K562 (cell line): Measurements from ENCODE around the gene NAGS. TPM values are rescaled to one million over a fixed set of nuclear protein-coding genes. Genes with fewer than 3 reads are reported as not detected.
A peak's percentile ranks its signal among the peaks of the same experiment; 100 is the strongest.
"Not testable (repeated sequence)": the region's sequence is repeated elsewhere in the genome, so short reads cannot be mapped to it uniquely, and the experiment has no call there.

Experiments
- ATAC-seq: fragments of 200-7000 bp; cut with Tn5 transposase; 3 replicates; pipeline ENCODE4 v1.9.1; 2020; ENCODE audit warnings: moderate library complexity
- BruUV-seq: library from RNA; stranded (reverse); fragments of 400-500 nt; replicated peaks from 2 replicates; lab custom pipeline; 2021; lab: Mats Ljungman, UMichigan
- CTCF ChIA-PET: fragments of 300-600 bp; formaldehyde crosslinking; extraction: SDS; loops from one replicate; lab custom pipeline; 2021; ENCODE audit warnings: low intra/inter-chr PET ratio; lab: Yijun Ruan, JAX
- POLR2A ChIA-PET: fragments of 300-600, 350-650 bp; sonication (Branson Sonifier 250); formaldehyde crosslinking; extraction: SDS; loops from one replicate; lab custom pipeline; 2021; ENCODE audit warnings: antibody characterized with exemption, inconsistent platforms; lab: Yijun Ruan, JAX
- DNase-seq, 4 experiments: peaks; one replicate each; pipeline versions ENCODE4 v3.0.0 to v3.0.0-alpha.2; 2011 to 2018; ENCODE audit warnings: low spot score in 3 of 4, mixed read lengths in 3 of 4; ENCODE audit errors: extremely low read depth in 1 of 4
- FAIRE-seq: peaks from 2 replicates; lab custom pipeline; 2011; peaks lifted over from hg19 to GRCh38; lab: Jason Lieb, UNC
- H2AFZ ChIP-seq: 2 replicates; pipeline ENCODE4 v1.6.0; 2011; ENCODE audit warnings: low read depth, low read length, control low read depth, inconsistent platforms
- H3K27ac ChIP-seq: fragments of 200-600 bp; 3 replicates; pipeline ENCODE4 v1.8.0; 2011; ENCODE audit warnings: low read depth, mild to moderate bottlenecking, control low read depth, inconsistent platforms, low read length, moderate library complexity, mixed read lengths; ENCODE audit errors: extremely low read depth
- H3K27me3 ChIP-seq, 2 experiments: fragments of 300-600 bp in 1 of 2; 2 replicates in 1 of 2; 3 replicates in 1 of 2; pipeline versions ENCODE4 v1.6.0 to v1.8.0; 2011; ENCODE audit warnings: inconsistent platforms in 2 of 2, low read length in 2 of 2, mild to moderate bottlenecking in 1 of 2, mixed read lengths in 1 of 2, moderate library complexity in 1 of 2; ENCODE audit not compliant: control insufficient read depth in 2 of 2, insufficient read depth in 2 of 2
- H3K36me3 ChIP-seq: fragments of 300-600 bp; 3 replicates; pipeline ENCODE4 v1.8.0; 2011; ENCODE audit warnings: mild to moderate bottlenecking, low read length, inconsistent platforms; ENCODE audit not compliant: control insufficient read depth, insufficient read depth
- H3K4me1 ChIP-seq, 2 experiments: fragments of 200-600 bp in 1 of 2; replicated peaks in 1 of 2; 2 replicates in 1 of 2; 3 replicates in 1 of 2; pipeline versions ENCODE4 v1.5.1 to v1.8.0; 2011; ENCODE audit warnings: inconsistent platforms in 2 of 2, low read length in 2 of 2, mild to moderate bottlenecking in 1 of 2, mixed read lengths in 1 of 2, moderate library complexity in 1 of 2; ENCODE audit not compliant: control insufficient read depth in 2 of 2, insufficient read depth in 2 of 2
- H3K4me2 ChIP-seq: 2 replicates; pipeline ENCODE4 v1.6.1; 2011; ENCODE audit warnings: low read length, control low read depth, inconsistent platforms, mixed read lengths; ENCODE audit not compliant: insufficient read depth
- H3K4me3 ChIP-seq: fragments of 200-600 bp; sonication (generic), shearing (Covaris generic); 2 replicates; pipeline ENCODE4 v1.5.1; 2016; ENCODE audit warnings: control low read depth, inconsistent platforms
- H3K79me2 ChIP-seq: fragments of 200-600 bp; 3 replicates; pipeline ENCODE4 v1.8.0; 2011; ENCODE audit warnings: low read length, inconsistent platforms; ENCODE audit not compliant: control insufficient read depth, insufficient read depth
- H3K9ac ChIP-seq, 2 experiments: 2 replicates each; pipeline versions ENCODE4 v1.6.0 to v1.6.1; 2011; ENCODE audit warnings: low read depth in 2 of 2, low read length in 2 of 2, control low read depth in 1 of 2, inconsistent platforms in 1 of 2, mild to moderate bottlenecking in 1 of 2, mixed read lengths in 1 of 2; ENCODE audit not compliant: insufficient read depth in 1 of 2
- H3K9me1 ChIP-seq: one replicate; pipeline ENCODE4 v1.6.0; 2011; ENCODE audit warnings: inconsistent platforms, mild to moderate bottlenecking, low read length, moderate library complexity; ENCODE audit not compliant: control insufficient read depth, insufficient read depth
- H3K9me3 ChIP-seq: replicated peaks from 2 replicates; pipeline ENCODE4 v1.5.1; 2011; ENCODE audit warnings: low read depth, low read length, inconsistent platforms; ENCODE audit not compliant: control insufficient read depth, insufficient read depth
- H4K20me1 ChIP-seq: replicated peaks from 2 replicates; pipeline ENCODE4 v1.6.1; 2011; ENCODE audit warnings: low read length, inconsistent platforms, mixed read lengths; ENCODE audit not compliant: control insufficient read depth, insufficient read depth
- ARID1B ChIP-seq: fragments of 450-650 bp; IDR thresholded peaks from 2 replicates; pipeline ENCODE4 v1.6.1; 2016; ENCODE audit warnings: antibody characterized with exemption, mild to moderate bottlenecking, inconsistent platforms
- BRD9 ChIP-seq: fragments of 450-650 bp; IDR thresholded peaks from 2 replicates; pipeline ENCODE4 v1.6.1; 2018; ENCODE audit warnings: low read depth; ENCODE audit not compliant: partially characterized antibody
- CHCHD3 ChIP-seq: fragments of 250-450 bp; sonication (Bioruptor Pico); IDR thresholded peaks from 2 replicates; pipeline ENCODE4 v2.1.2; 2022; ENCODE audit warnings: mild to moderate bottlenecking
- DACH1 ChIP-seq: fragments of 450-650 bp; IDR thresholded peaks from 2 replicates; pipeline ENCODE4 v1.6.1; 2018; ENCODE audit not compliant: partially characterized antibody
- FIP1L1 ChIP-seq: fragments of 200-400 bp; formaldehyde crosslinking; IDR thresholded peaks from 2 replicates; pipeline ENCODE4 v1.6.1; 2018; ENCODE audit warnings: mild to moderate bottlenecking, low read depth, low read length; ENCODE audit not compliant: poor library complexity, severe bottlenecking
- FOSL1 ChIP-seq: fragments of 200-800 bp; sonication (Bioruptor generic); conservative IDR thresholded peaks from 2 replicates; pipeline ENCODE4 v1.6.1; 2016; ENCODE audit warnings: missing genetic modification characterization, missing compliant biosample characterization
- KDM1A ChIP-seq, 2 experiments: fragments of 450-650 bp; IDR thresholded peaks; 2 replicates each; pipeline ENCODE4 v1.6.1; 2016; ENCODE audit warnings: mild to moderate bottlenecking in 2 of 2
- NFIC ChIP-seq: fragments of 450-650 bp; IDR thresholded peaks from 2 replicates; pipeline ENCODE4 v1.6.1; 2017; ENCODE audit warnings: mild to moderate bottlenecking, inconsistent platforms
- RCOR1 ChIP-seq, 2 experiments: IDR thresholded peaks; 2 replicates each; pipeline ENCODE4 v1.6.1; 2012; ENCODE audit warnings: low read depth in 2 of 2, low read length in 2 of 2, borderline replicate concordance in 1 of 2, improper control_type of control experiment in 1 of 2
- SMARCA4 ChIP-seq: fragments of 450-650 bp; IDR thresholded peaks from 2 replicates; pipeline ENCODE4 v1.6.1; 2016
- SMARCA5 ChIP-seq: fragments of 450-650 bp; IDR thresholded peaks from 2 replicates; pipeline ENCODE4 v1.6.1; 2016
- TEAD4 ChIP-seq, 2 experiments: sonication (generic) in 1 of 2; formaldehyde crosslinking in 1 of 2; IDR thresholded peaks; 2 replicates each; pipeline versions ENCODE4 v1.6.1 to v1.8.0; 2012 to 2022; ENCODE audit warnings: borderline replicate concordance in 1 of 2, inconsistent platforms in 1 of 2, low read length in 1 of 2, mild to moderate bottlenecking in 1 of 2, missing genetic modification reagents in 1 of 2
- TFAP4 ChIP-seq: sonication (generic); formaldehyde crosslinking; IDR thresholded peaks from 2 replicates; pipeline ENCODE4 v1.8.0; 2022; ENCODE audit warnings: missing genetic modification reagents, mild to moderate bottlenecking, moderate library complexity, borderline replicate concordance
- ZKSCAN8 ChIP-seq: fragments of 200-800 bp; sonication (Bioruptor generic); IDR thresholded peaks from 2 replicates; pipeline ENCODE4 v1.6.1; 2016; ENCODE audit warnings: missing genetic modification characterization, missing compliant biosample characterization
- ZNF274 ChIP-seq: IDR thresholded peaks from 2 replicates; pipeline ENCODE4 v1.6.1; 2011; ENCODE audit warnings: low read depth, mild to moderate bottlenecking, low read length, moderate library complexity, borderline replicate concordance
- ZNF408 ChIP-seq: fragments of 250-450 bp; sonication (Bioruptor Pico); IDR thresholded peaks from 2 replicates; pipeline ENCODE4 v1.4.0; 2020; ENCODE audit warnings: low read depth, mild to moderate bottlenecking, moderate library complexity
- WGBS: fragments of 100-300 bp; shearing (Covaris generic); methylation state at CpG from one replicate; pipeline ENCODE4 v1.1.6; 2016; ENCODE audit warnings: low coverage, mixed read lengths; ENCODE audit not compliant: insufficient coverage; ENCODE audit errors: missing lambda C conversion rate; 5-methylcytosine and 5-hydroxymethylcytosine counted together
- in situ Hi-C: fragments of 300-500 bp; cut with MboI; formaldehyde crosslinking; loops from 4 replicates; pipeline ENCODE4 v1.15.0; 2018; ENCODE audit warnings: inconsistent platforms, mixed read lengths
- intact Hi-C: fragments of 100-400 bp; cut with micrococcal nuclease; formaldehyde crosslinking; loops from 2 replicates; pipeline ENCODE4 v1.14.2; 2022
- polyA plus RNA-seq, 8 experiments: library from polyadenylated mRNA; depleted of rRNA in 4 of 8; stranded (reverse) in 5 of 8; unstranded in 3 of 8; fragments of >200 nt; fragmentation: Nextera tagmentation in 2 of 8; fragmentation: Illumina TruSeq in 1 of 8; extraction: Ambion mirVana in 2 of 8; extraction: Trizol in 1 of 8; gene quantifications; 2 replicates each; pipeline versions ENCODE4 v1.2.1 to v1.2.3, GENCODE V29; 2011 to 2014; ENCODE audit warnings: inconsistent platforms in 1 of 8, missing spikeins in 1 of 8
- total RNA-seq, 7 experiments: library from RNA; depleted of rRNA in 6 of 7; stranded (reverse); fragments of >200 nt in 6 of 7; fragmentation: Illumina TruSeq in 2 of 7; extraction: Trizol in 2 of 7; gene quantifications; 2 replicates each; pipeline versions ENCODE4 v1.2.1 to v1.2.3, GENCODE V29; 2011 to 2021; ENCODE audit warnings: low replicate concordance in 1 of 7

Gene NAGS
- total and polyA plus RNA-seq, 9 of the 15 experiments (the other 6 are each of a cell fraction or from before 2014, with no cell fraction given): not detected

GRCh38 chr17:43997180-43997579 lies 7.2 kb upstream of the NAGS start:
- DNase-seq, H2AFZ ChIP-seq, H3K27me3 ChIP-seq, H3K79me2 ChIP-seq, H3K9me1 ChIP-seq, H3K4me1 ChIP-seq, H3K9me3 ChIP-seq, H3K27ac ChIP-seq, in situ Hi-C loops, H3K4me2 ChIP-seq, intact Hi-C loops, H3K4me3 ChIP-seq, H3K36me3 ChIP-seq, H3K9ac ChIP-seq, CTCF ChIA-PET, FAIRE-seq, ATAC-seq, H4K20me1 ChIP-seq, BruUV-seq: not testable (repeated sequence)
- POLR2A ChIA-PET: interaction anchor here (0.6 to 2.4 kb wide), 4 partner anchors 14 to 326 kb away, joined by 3 to 6 read pairs (median 4); no protein-coding TSS in a partner anchor
- 12% methylated on average over 5 of the region's 5 CpGs for WGBS

- H3K4me1 ChIP-seq: peaks cover 5 to 8% of the 10 kb centered on the region in 2 experiments; a peak in 3 of 5 replicates
- H3K9me3 ChIP-seq: no peaks in the 10 kb centered on the region
- H3K9ac ChIP-seq: no peak overlapping the region
- DNase-seq (peak in 1 of 4 experiments; percentile 37), FAIRE-seq (no peak), ATAC-seq (no peak)
- H3K9me1 ChIP-seq: no peaks in the 10 kb centered on the region
- no peaks in the 10 kb centered on the region for H3K79me2 ChIP-seq
- H3K4me2 ChIP-seq: no peak overlapping the region
- 0 out of 2 replicates have a peak, but pooled peaks cover 3% of the 10 kb centered on the region for H4K20me1 ChIP-seq
- BruUV-seq: no TSS peak
- no peak overlapping the region for H2AFZ ChIP-seq
- H3K4me3 ChIP-seq: no peak overlapping the region
- ChIA-PET POLR2A (interaction anchor here (0.6 to 2.4 kb wide), 4 partner anchors 9 to 35 kb away, joined by 3 to 6 read pairs (median 4); no protein-coding TSS in a partner anchor), CTCF (no interaction called here)
- no peak overlapping the region for H3K27ac ChIP-seq
- H3K36me3 ChIP-seq: no peaks in the 10 kb centered on the region
- in situ Hi-C loops: no loop called here
- intact Hi-C loops: no loop called here
- WGBS: 3% methylated on average over 3 of the region's 3 CpGs
- H3K27me3 ChIP-seq: peaks cover 0 to 8% of the 10 kb centered on the region in 2 experiments; a peak in 3 of 5 replicates
- TF ChIP-seq KDM1A (IDR thresholded peaks at IDR 0.05) (0 out of 4 replicates have a peak, but pooled peaks of 1 of the 2 experiments have one; percentile 14), ZKSCAN8 (CRISPR knock-in tag) (no peak), CHCHD3 (no peak), RCOR1 (IDR thresholded peaks at IDR 0.05; ENCODE audit: borderline replicate concordance in 1 of 2, low read depth in 2 of 2, low read length in 2 of 2) (peak in 1 of 2 experiments; percentile 52; a peak in 1 of 4 replicates), ZNF408 (CRISPR knock-in tag) (no peak), DACH1 (peak; percentile 72), TEAD4 (IDR thresholded peaks at IDR 0.05; ENCODE audit: low read length) (peak; percentile 19; the same call in 1 of the 2 replicates), TEAD4 (CRISPR knock-in tag; IDR thresholded peaks at IDR 0.05; ENCODE audit: borderline replicate concordance) (no peak), SMARCA5 (0 out of 2 replicates have a peak, but pooled peaks have one; percentile 30), ARID1B (peak; percentile 25; the same call in 1 of the 2 replicates), ZNF274 (no peak), FOSL1 (tag) (peak; percentile 86), BRD9 (no peak), SMARCA4 (peak; percentile 19; the same call in 1 of the 2 replicates), FIP1L1 (no peak), TFAP4 (CRISPR knock-in tag) (peak; percentile 89), NFIC (0 out of 2 replicates have a peak, but pooled peaks have one; percentile 4)
These were observed 5.9 kb upstream of the NAGS start for GRCh38 chr17:43998552-43998951.
